WERI-Rb-1 (cell line): ENCODE data around the gene SLC17A7.

Experiments used
- DNase-seq: peaks from one replicate; pipeline ENCODE4 v3.0.0-alpha.2; 2020
- H3K27ac ChIP-seq: fragments of 250-450 bp; sonication (Bioruptor Pico); 2 replicates; pipeline ENCODE4 v1.5.1; 2020; ENCODE audit warnings: mild to moderate bottlenecking, moderate library complexity
- H3K27me3 ChIP-seq: fragments of 250-450 bp; sonication (Bioruptor Pico); 2 replicates; pipeline ENCODE4 v1.5.1; 2021; ENCODE audit warnings: mild to moderate bottlenecking, low read depth, moderate library complexity; ENCODE audit not compliant: insufficient read depth, severe bottlenecking
- H3K36me3 ChIP-seq: fragments of 250-450 bp; sonication (Bioruptor Pico); 2 replicates; pipeline ENCODE4 v1.5.1; 2020; ENCODE audit warnings: mild to moderate bottlenecking, moderate library complexity
- H3K4me3 ChIP-seq: 2 replicates; pipeline ENCODE4 v1.5.1; 2011; ENCODE audit warnings: low read depth, mild to moderate bottlenecking, control low read depth, low read length
- H3K9me3 ChIP-seq: fragments of 250-450 bp; sonication (Bioruptor Pico); 2 replicates; pipeline ENCODE4 v1.5.1; 2021; ENCODE audit warnings: mild to moderate bottlenecking, moderate library complexity; ENCODE audit not compliant: severe bottlenecking
- CTCF ChIP-seq: IDR thresholded peaks from 2 replicates; pipeline ENCODE4 v1.5.1; 2011; ENCODE audit warnings: low read depth, mild to moderate bottlenecking, control low read depth, inconsistent platforms, low read length

The SLC17A7 gene

DNA sequence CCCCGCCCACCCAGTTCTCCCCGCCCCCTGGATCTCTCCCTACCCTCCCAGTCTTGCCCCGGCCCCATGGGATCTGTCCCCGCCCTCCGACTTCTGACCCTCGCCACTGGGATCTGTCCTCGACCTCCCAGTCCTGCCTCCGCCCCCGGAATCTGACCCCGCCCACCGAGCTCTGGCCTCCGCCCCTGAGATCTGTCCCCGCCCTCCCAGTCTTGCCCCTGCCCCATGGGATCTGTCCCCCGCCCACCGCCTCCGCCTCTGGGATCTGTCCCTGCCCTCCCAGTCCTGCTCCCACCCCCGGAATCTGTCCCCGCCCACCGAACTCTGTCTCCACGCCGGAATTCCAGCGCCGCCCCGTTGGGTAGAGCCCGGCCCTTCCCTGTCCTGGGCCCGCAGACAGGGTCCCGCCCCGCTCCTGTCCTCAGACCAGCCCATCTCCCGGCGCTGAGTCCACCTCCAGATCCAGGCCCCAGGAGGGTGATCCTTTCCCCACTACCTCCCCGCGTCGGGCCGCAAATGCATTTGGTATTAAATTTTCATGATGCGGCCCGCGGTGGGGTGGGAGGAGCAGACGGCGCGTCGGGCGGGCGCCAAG is 1.5 kb upstream of the SLC17A7 start:
- TF ChIP-seq CTCF = no peak
- no peaks in the 10 kb centered on the region for H3K9me3 ChIP-seq
- H3K4me3 ChIP-seq = peak overlapping the region; percentile 63
- H3K27ac ChIP-seq = peak overlapping the region; percentile 67
- DNase-seq = peak; percentile 99
- peaks cover 15% of the 10 kb centered on the region for H3K36me3 ChIP-seq
- no peaks in the 10 kb centered on the region for H3K27me3 ChIP-seq

DNA sequence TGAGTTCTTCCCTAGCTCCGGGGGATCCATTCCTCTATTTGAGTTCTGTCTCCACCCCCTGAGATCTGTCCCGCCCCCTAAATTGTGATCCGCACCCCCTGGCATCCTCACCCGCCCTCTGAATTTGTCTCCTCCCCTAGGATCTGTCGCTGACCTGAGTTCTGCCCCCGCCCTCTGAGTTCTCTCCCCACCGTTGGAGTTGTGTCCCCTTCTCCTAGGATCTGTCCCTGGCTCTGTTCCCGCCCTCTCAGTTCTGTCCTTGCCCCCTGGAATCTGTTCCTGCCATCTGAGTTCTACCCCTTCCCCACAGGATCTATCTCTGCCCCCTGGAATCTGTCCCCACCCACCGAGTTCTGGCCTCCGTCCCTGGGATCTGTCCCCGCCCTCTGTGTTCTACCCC is 1.0 kb upstream of the SLC17A7 start:
- H3K27me3 ChIP-seq = no peaks in the 10 kb centered on the region
- peak; percentile 76 for DNase-seq
- peak overlapping the region; percentile 54 for H3K4me3 ChIP-seq
- TF ChIP-seq CTCF = no peak
- peaks cover 11% of the 10 kb centered on the region for H3K36me3 ChIP-seq
- H3K9me3 ChIP-seq = no peaks in the 10 kb centered on the region
- peak overlapping the region; percentile 41 for H3K27ac ChIP-seq

GRCh38 chr19:49441960-49442350 is 628 bp upstream of the SLC17A7 start:
- no peaks in the 10 kb centered on the region for H3K27me3 ChIP-seq
- peak overlapping the region; percentile 54 for H3K4me3 ChIP-seq
- DNase-seq = no peak
- H3K27ac ChIP-seq = peak overlapping the region; percentile 41
- H3K9me3 ChIP-seq = no peaks in the 10 kb centered on the region
- TF ChIP-seq CTCF = no peak
- H3K36me3 ChIP-seq = peaks cover 8% of the 10 kb centered on the region

GRCh38 chr19:49440439-49441209 is 703 bp downstream of the SLC17A7 start:
- DNase-seq = peak; percentile 60
- Histone ChIP-seq H3K9me3 (no peaks in the 10 kb centered on the region), H3K4me3 (peak overlapping the region; percentile 97), H3K27me3 (no peaks in the 10 kb centered on the region), H3K36me3 (peaks cover 14% of the 10 kb centered on the region), H3K27ac (peak overlapping the region; percentile 84)
- no peak for TF ChIP-seq CTCF

DNA sequence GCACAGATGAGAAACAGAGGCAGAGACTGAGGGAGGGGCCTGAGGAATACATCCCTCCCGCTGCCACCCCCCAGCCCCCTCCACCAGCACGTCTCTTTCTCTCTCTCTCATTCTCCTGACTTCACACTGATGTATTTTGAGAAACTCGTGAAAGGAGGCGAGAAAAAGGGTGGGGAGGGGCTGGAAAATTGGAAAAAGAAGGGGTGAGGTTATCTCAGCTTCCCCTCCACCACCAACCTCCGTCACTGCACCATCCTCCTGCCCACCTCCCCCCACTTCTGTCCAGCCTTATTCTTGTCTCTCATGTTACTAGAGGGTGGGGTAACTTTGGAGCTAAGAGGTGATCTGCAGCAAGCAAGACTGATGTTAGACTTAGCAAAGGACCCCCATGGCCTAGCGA is 1.5 kb downstream of the SLC17A7 start:
- TF ChIP-seq CTCF = no peak
- H3K4me3 ChIP-seq = peak overlapping the region; percentile 97
- H3K9me3 ChIP-seq = no peaks in the 10 kb centered on the region
- no peaks in the 10 kb centered on the region for H3K27me3 ChIP-seq
- H3K27ac ChIP-seq = peak overlapping the region; percentile 84
- DNase-seq = no peak
- H3K36me3 ChIP-seq = peaks cover 22% of the 10 kb centered on the region
